Large intestine (tissue), 3 donors: Measurements from ENCODE around the gene TSR3. TPM values are rescaled to one million over a fixed set of nuclear protein-coding genes. Genes with fewer than 3 reads are reported as not detected.

Experiments used
- DNase-seq, 2 donors: peaks; one replicate each; pipeline versions ENCODE4 v3.0.0 to v3.0.0-alpha.2; 2013
- H3K27ac ChIP-seq: one replicate; pipeline ENCODE4 v1.5.1; 2013; ENCODE audit warnings: low read length
- H3K27me3 ChIP-seq: 2 replicates; pipeline ENCODE4 v1.6.1; 2013; ENCODE audit warnings: low read length; ENCODE audit not compliant: control insufficient read depth, insufficient read depth
- H3K36me3 ChIP-seq: 2 replicates; pipeline ENCODE4 v1.6.1; 2013; ENCODE audit warnings: low read length; ENCODE audit not compliant: control insufficient read depth, insufficient read depth
- H3K4me1 ChIP-seq: one replicate; pipeline ENCODE4 v1.6.1; 2013; ENCODE audit warnings: low read length; ENCODE audit not compliant: control insufficient read depth, insufficient read depth
- H3K4me3 ChIP-seq: one replicate; pipeline ENCODE4 v1.5.1; 2013; ENCODE audit warnings: low read length
- H3K9me3 ChIP-seq: one replicate; pipeline ENCODE4 v1.6.1; 2013; ENCODE audit warnings: mild to moderate bottlenecking, low read depth, low read length, moderate library complexity; ENCODE audit not compliant: control insufficient read depth
- WGBS: methylation state at CpG from one replicate; pipeline ENCODE4 v1.1.5; 2013; ENCODE audit warnings: low lambda C conversion rate; ENCODE audit not compliant: insufficient coverage; 5-methylcytosine and 5-hydroxymethylcytosine counted together
- polyA plus RNA-seq: library from polyadenylated mRNA; unstranded; fragments of 120-200 nt; gene quantifications from one replicate; pipeline ENCODE4 v1.2.1, GENCODE V29; 2013

The TSR3 gene
- polyA plus RNA-seq, 1 donor = 40.0 TPM

DNA sequence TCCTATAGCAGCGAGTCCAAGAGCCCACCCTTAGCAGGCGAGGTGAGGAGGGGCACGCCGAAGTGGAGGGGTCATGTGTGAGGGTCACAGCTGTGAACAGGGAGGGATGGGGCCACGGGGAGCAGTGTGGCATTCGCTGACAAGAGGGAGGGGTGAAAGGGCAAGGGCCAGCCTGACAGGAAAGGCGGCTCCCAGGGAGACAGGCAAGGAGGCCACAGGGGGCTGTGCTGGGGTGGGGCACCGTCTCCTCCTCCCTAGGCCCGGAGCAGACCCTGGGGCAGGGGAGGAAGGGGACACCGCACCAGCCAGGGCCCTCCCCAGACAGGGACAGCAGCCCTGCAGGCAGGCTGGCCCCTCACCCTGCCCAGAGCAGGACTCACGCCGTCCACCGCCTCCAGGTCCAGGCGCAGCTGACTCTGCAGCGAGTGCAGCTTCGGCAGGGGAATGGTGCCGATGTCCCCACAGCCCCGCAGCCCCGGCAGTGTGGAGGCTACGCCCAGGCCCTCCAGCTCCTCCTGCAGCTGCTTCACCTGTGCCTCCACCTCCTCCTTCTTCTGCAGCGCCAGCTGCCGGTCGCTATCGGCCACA, 15.1 kb upstream of the TSR3 start:
- Histone ChIP-seq H3K4me3 (no peak overlapping the region), H3K9me3 (no peaks in the 10 kb centered on the region), H3K36me3 (peaks cover 59% of the 10 kb centered on the region), H3K27me3 (no peaks in the 10 kb centered on the region), H3K27ac (no peak overlapping the region), H3K4me1 (no peaks in the 10 kb centered on the region)
- DNase-seq = no peak
- no CpG with 5 or more reads among the region's 24 CpGs for WGBS

DNA sequence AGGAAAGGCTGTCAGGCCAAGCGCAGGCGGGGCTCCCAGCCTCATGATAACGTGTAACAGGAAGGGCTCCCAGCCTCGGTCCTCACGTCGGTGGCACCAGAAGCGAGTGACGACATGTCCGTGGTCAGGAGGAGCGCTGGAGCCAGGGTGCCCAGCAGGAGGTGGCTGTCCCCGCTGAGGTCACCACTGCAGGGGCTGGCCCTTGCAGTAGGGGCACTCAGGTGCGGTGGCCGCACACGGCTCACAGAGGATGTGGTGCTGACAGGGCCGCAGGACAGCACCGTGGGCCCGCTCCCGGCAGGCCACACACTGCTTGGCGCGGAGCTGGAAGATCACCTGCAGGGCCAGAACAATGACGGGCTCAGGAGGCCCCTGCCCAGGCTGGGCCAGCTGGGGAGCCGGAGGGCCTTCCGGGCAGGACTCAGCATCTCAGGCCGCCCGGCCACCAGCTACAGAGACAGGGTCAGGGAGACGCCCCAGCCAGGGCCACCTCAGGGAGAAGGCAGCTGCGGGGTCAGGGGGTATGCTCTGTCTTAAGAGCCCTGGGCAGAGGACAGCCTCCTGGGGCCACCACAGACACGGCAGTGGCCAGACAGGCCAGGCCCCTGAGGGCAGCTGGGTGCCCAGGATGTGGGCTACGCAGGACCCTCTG, 14.5 kb upstream of the TSR3 start:
- Histone ChIP-seq H3K4me3 (no peak overlapping the region), H3K36me3 (peaks cover 60% of the 10 kb centered on the region), H3K9me3 (no peaks in the 10 kb centered on the region), H3K4me1 (no peaks in the 10 kb centered on the region), H3K27me3 (no peaks in the 10 kb centered on the region), H3K27ac (no peak overlapping the region)
- WGBS = no CpG with 5 or more reads among the region's 29 CpGs
- DNase-seq = no peak

GRCh38 chr16:1364510-1364909, 12.8 kb upstream of the TSR3 start:
- no peaks in the 10 kb centered on the region for H3K9me3 ChIP-seq
- H3K4me1 ChIP-seq = no peaks in the 10 kb centered on the region
- peaks cover 59% of the 10 kb centered on the region for H3K36me3 ChIP-seq
- DNase-seq = no peak
- H3K27ac ChIP-seq = no peak overlapping the region
- H3K4me3 ChIP-seq = no peak overlapping the region
- no peaks in the 10 kb centered on the region for H3K27me3 ChIP-seq
- WGBS = no CpG with 5 or more reads among the region's 22 CpGs

- H3K27ac ChIP-seq = no peak overlapping the region
- H3K36me3 ChIP-seq = peaks cover 59% of the 10 kb centered on the region
- no peak overlapping the region for H3K4me3 ChIP-seq
- H3K9me3 ChIP-seq = no peaks in the 10 kb centered on the region
- H3K4me1 ChIP-seq = no peaks in the 10 kb centered on the region
- no CpG with 5 or more reads among the region's 18 CpGs for WGBS
- H3K27me3 ChIP-seq = no peaks in the 10 kb centered on the region
- DNase-seq = peak; percentile 31 to 43
Observed at GRCh38 chr16:1363501-1364041, 11.9 kb upstream of the TSR3 start.

DNA sequence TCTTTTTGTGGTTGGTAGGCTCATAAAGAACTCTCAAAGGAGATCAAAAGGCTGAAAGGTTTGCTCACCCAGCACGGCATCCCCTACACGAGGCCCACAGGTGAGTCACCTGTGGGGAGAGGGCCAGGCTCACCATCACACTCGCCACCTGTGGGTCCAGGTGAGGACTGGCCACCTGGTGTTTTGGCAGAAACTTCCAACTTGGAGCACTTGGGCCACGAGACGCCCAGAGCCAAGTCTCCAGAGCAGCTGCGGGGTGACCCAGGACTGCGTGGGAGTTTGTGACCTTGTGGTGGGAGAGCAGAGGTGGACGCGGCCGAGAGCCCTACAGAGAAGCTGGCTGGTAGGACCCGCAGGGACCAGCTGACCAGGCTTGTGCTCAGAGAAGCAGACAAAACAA, 11.1 kb upstream of the TSR3 start:
- no CpG with 5 or more reads among the region's 11 CpGs for WGBS
- Histone ChIP-seq H3K27ac (no peak overlapping the region), H3K4me3 (no peak overlapping the region), H3K4me1 (no peaks in the 10 kb centered on the region), H3K27me3 (no peaks in the 10 kb centered on the region), H3K36me3 (peaks cover 56% of the 10 kb centered on the region), H3K9me3 (no peaks in the 10 kb centered on the region)
- no peak for DNase-seq

DNA sequence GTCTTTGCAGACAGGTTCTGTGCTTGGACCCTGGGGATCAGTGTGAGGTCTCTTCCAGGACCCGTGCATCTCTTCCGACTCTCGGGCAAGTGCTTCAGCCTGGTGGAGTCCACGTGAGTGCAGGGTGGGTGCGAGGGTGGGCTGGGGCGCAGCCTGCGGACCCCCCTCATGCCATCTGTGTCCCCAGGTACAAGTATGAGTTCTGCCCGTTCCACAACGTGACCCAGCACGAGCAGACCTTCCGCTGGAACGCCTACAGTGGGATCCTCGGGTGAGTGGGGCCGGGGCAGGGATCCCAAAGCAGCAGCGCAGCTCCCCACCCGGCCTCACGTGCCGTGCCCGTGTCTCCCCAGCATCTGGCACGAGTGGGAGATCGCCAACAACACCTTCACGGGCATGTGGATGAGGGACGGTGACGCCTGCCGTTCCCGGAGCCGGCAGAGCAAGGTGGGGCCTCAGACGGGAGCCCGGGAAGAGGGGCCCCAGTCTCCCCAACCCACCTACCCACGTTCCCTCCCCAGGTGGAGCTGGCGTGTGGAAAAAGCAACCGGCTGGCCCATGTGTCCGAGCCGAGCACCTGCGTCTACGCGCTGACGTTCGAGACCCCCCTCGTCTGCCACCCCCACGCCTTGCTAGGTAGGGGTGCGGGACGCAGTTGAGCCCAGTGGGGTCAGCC, 10.1 kb upstream of the TSR3 start:
- H3K36me3 ChIP-seq = peaks cover 51% of the 10 kb centered on the region
- H3K9me3 ChIP-seq = no peaks in the 10 kb centered on the region
- WGBS = no CpG with 5 or more reads among the region's 43 CpGs
- H3K27me3 ChIP-seq = no peaks in the 10 kb centered on the region
- no peak for DNase-seq
- H3K4me1 ChIP-seq = no peaks in the 10 kb centered on the region
- no peak overlapping the region for H3K4me3 ChIP-seq
- no peak overlapping the region for H3K27ac ChIP-seq

DNA sequence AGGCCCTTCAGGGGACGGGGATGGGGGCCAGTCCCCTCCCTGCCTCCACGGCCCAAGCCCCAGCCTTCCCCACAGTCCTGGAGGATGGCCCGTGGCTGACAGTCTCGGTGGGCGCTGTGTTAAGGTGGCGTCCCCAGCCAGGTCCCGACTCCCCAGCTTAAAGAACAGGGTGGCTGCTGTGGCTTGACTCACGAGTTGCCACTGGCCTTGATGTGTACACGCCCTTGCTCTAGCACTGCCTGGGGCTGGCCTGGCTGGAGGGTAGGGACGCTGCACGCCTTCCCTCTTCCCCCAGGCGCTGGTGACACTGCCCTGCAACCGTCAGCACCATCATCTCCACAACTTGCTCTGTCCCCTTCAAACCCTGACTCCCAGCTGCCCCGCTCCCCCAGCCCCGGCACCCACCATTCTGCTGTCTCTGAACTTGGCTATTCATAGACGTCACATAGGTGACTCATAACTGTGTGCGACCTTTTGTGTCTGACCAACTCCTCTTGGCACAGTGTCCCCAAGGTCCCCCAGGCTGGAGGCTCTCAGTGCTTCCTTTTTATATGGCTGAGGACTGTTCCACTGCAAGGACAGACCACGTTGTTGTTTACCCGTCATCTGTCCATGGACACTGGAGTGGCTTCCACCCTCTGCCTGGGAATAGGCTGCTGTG, 6.4 kb upstream of the TSR3 start:
- H3K36me3 ChIP-seq = peaks cover 25% of the 10 kb centered on the region
- peaks cover 3% of the 10 kb centered on the region for H3K4me1 ChIP-seq
- DNase-seq = no peak
- no peaks in the 10 kb centered on the region for H3K9me3 ChIP-seq
- H3K27ac ChIP-seq = no peak overlapping the region
- no CpG with 5 or more reads among the region's 19 CpGs for WGBS
- no peaks in the 10 kb centered on the region for H3K27me3 ChIP-seq
- no peak overlapping the region for H3K4me3 ChIP-seq

- Histone ChIP-seq H3K27me3 (no peaks in the 10 kb centered on the region), H3K27ac (no peak overlapping the region), H3K4me3 (no peak overlapping the region), H3K4me1 (peaks cover 4% of the 10 kb centered on the region), H3K36me3 (peaks cover 9% of the 10 kb centered on the region), H3K9me3 (no peaks in the 10 kb centered on the region)
- WGBS = no CpG with 5 or more reads among the region's 33 CpGs
- DNase-seq = no peak
Observed at GRCh38 chr16:1356061-1356900, 4.6 kb upstream of the TSR3 start.

DNA sequence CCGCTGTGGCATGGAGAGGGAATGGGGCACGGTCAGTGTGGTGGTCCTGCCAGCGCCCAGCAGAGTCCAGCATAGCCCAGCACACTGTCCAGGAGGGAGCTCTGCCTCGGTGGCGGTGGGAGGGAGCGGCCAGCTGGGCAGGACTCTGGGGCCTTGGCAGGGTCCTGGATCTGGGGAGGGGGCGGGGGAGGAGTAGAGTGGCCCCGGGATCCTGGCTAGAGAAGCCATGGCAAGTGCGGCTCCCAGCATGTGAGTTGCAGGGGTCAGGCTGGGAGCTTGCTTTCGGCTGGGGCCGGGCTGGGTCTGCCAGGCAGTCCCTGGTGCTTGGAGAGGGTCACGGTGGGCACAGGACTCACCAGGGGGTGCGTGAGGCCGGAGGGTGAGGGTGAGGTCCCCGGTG, 3.9 kb upstream of the TSR3 start:
- H3K27ac ChIP-seq = no peak overlapping the region
- H3K36me3 ChIP-seq = peaks cover 6% of the 10 kb centered on the region
- no CpG with 5 or more reads among the region's 15 CpGs for WGBS
- H3K4me1 ChIP-seq = peaks cover 4% of the 10 kb centered on the region
- no peaks in the 10 kb centered on the region for H3K9me3 ChIP-seq
- H3K27me3 ChIP-seq = no peaks in the 10 kb centered on the region
- DNase-seq = no peak
- no peak overlapping the region for H3K4me3 ChIP-seq
